Mesenchymal stem cell (in vitro differentiated cells and primary cell): ENCODE measurements around the gene MYL4. TPM values are rescaled to one million over a fixed set of nuclear protein-coding genes. Genes with fewer than 3 reads are reported as not detected.

Source experiments
- DNase-seq: peaks from one replicate; pipeline ENCODE4 v3.0.0-alpha.2; 2013
- H2AFZ ChIP-seq: one replicate; pipeline ENCODE4 v1.6.1; 2013; ENCODE audit warnings: low read depth, mild to moderate bottlenecking, control low read depth, inconsistent platforms, low read length, moderate library complexity
- H2AK5ac ChIP-seq: 2 replicates; pipeline ENCODE4 v1.6.1; 2013; ENCODE audit warnings: low read length, moderate library complexity, mild to moderate bottlenecking, inconsistent platforms; ENCODE audit not compliant: severe bottlenecking
- H2BK120ac ChIP-seq: one replicate; pipeline ENCODE4 v1.6.1; 2013; ENCODE audit warnings: low read depth, mild to moderate bottlenecking, inconsistent platforms, low read length, moderate library complexity
- H2BK12ac ChIP-seq, 2 experiments: one replicate each; pipeline ENCODE4 v1.6.1; 2013; ENCODE audit warnings: inconsistent platforms in 2 of 2, low read length in 2 of 2, mild to moderate bottlenecking in 2 of 2, moderate library complexity in 2 of 2, control low read depth in 1 of 2
- H2BK15ac ChIP-seq: one replicate; pipeline ENCODE4 v1.6.1; 2013; ENCODE audit warnings: mild to moderate bottlenecking, low read depth, inconsistent platforms; ENCODE audit not compliant: poor library complexity, severe bottlenecking
- H2BK5ac ChIP-seq: 2 replicates; pipeline ENCODE4 v1.6.1; 2013; ENCODE audit warnings: low read depth, mild to moderate bottlenecking, low read length, control low read depth, inconsistent platforms; ENCODE audit not compliant: poor library complexity, severe bottlenecking
- H3K14ac ChIP-seq, 2 experiments: one replicate each; pipeline ENCODE4 v1.6.1; 2013; ENCODE audit warnings: inconsistent platforms in 2 of 2, low read length in 2 of 2, control low read depth in 1 of 2, mild to moderate bottlenecking in 1 of 2, moderate library complexity in 1 of 2
- H3K18ac ChIP-seq, 2 experiments: one replicate each; pipeline ENCODE4 v1.6.1; 2013; ENCODE audit warnings: inconsistent platforms in 2 of 2, low read length in 2 of 2, control low read depth in 1 of 2, low read depth in 1 of 2, mild to moderate bottlenecking in 1 of 2
- H3K23ac ChIP-seq, 2 experiments: one replicate each; pipeline ENCODE4 v1.6.1; 2013; ENCODE audit warnings: inconsistent platforms in 2 of 2, low read length in 2 of 2, mild to moderate bottlenecking in 2 of 2, moderate library complexity in 2 of 2, control low read depth in 1 of 2
- H3K27ac ChIP-seq: 2 replicates; pipeline ENCODE4 v1.5.1; 2013; ENCODE audit warnings: mild to moderate bottlenecking, moderate library complexity, low read length, control low read depth, inconsistent platforms; ENCODE audit not compliant: poor library complexity, severe bottlenecking
- H3K27me3 ChIP-seq, 2 experiments: 2 replicates each; pipeline versions ENCODE4 v1.6.1 to v1.7.0; 2013; ENCODE audit warnings: low read length in 2 of 2, mild to moderate bottlenecking in 2 of 2, moderate library complexity in 2 of 2, control low read depth in 1 of 2, inconsistent platforms in 1 of 2; ENCODE audit not compliant: control insufficient read depth in 1 of 2, insufficient read depth in 1 of 2
- H3K36me3 ChIP-seq, 2 experiments: 2 replicates each; pipeline versions ENCODE4 v1.6.1 to v1.7.0; 2013; ENCODE audit warnings: low read length in 2 of 2, control low read depth in 1 of 2, inconsistent platforms in 1 of 2, low read depth in 1 of 2, mild to moderate bottlenecking in 1 of 2; ENCODE audit not compliant: insufficient read depth in 2 of 2, control insufficient read depth in 1 of 2
- H3K4ac ChIP-seq, 2 experiments: one replicate each; pipeline ENCODE4 v1.6.1; 2013; ENCODE audit warnings: inconsistent platforms in 2 of 2, low read length in 2 of 2, mild to moderate bottlenecking in 2 of 2, moderate library complexity in 2 of 2, control low read depth in 1 of 2, low read depth in 1 of 2
- H3K4me1 ChIP-seq: 2 replicates; pipeline ENCODE4 v1.6.1; 2013; ENCODE audit warnings: low read depth, low read length, control low read depth; ENCODE audit not compliant: control insufficient read depth, insufficient read depth
- H3K4me2 ChIP-seq: 2 replicates; pipeline ENCODE4 v1.6.1; 2013; ENCODE audit warnings: low read length, mild to moderate bottlenecking, inconsistent platforms; ENCODE audit not compliant: poor library complexity, severe bottlenecking
- H3K4me3 ChIP-seq, 2 experiments: 2 replicates each; pipeline versions ENCODE4 v1.5.1 to v1.7.0; 2013; ENCODE audit warnings: low read length in 2 of 2, mild to moderate bottlenecking in 2 of 2, control low read depth in 1 of 2, low read depth in 1 of 2; ENCODE audit not compliant: insufficient read depth in 1 of 2
- H3K79me1 ChIP-seq: replicated peaks from 2 replicates; pipeline ENCODE4 v1.6.1; 2013; ENCODE audit warnings: mild to moderate bottlenecking, control low read depth, low read length, inconsistent platforms; ENCODE audit not compliant: poor library complexity, severe bottlenecking
- H3K9ac ChIP-seq: 2 replicates; pipeline ENCODE4 v1.7.0; 2013; ENCODE audit warnings: mild to moderate bottlenecking, low read length, moderate library complexity
- H3K9me3 ChIP-seq: 2 replicates; pipeline ENCODE4 v1.7.0; 2013; ENCODE audit warnings: mild to moderate bottlenecking, low read length; ENCODE audit not compliant: control insufficient read depth
- H4K8ac ChIP-seq: one replicate; pipeline ENCODE4 v1.6.1; 2013; ENCODE audit warnings: inconsistent platforms, mild to moderate bottlenecking, low read length, moderate library complexity
- H4K91ac ChIP-seq: one replicate; pipeline ENCODE4 v1.6.1; 2013; ENCODE audit warnings: mild to moderate bottlenecking, low read length, inconsistent platforms
- WGBS: methylation state at CpG from one replicate; pipeline ENCODE4 v1.1.7; 2013; ENCODE audit warnings: mixed read lengths; 5-methylcytosine and 5-hydroxymethylcytosine counted together
- polyA plus RNA-seq, 2 experiments: library from polyadenylated mRNA; stranded (reverse); fragments of 200-250 nt; gene quantifications; one replicate each; pipeline ENCODE4 v1.2.3, GENCODE V29; 2013

Gene MYL4
- 0.22 TPM for polyA plus RNA-seq (2013, experiment 1 of 2)
- polyA plus RNA-seq (2013, experiment 2 of 2), result 0.14 TPM

DNA sequence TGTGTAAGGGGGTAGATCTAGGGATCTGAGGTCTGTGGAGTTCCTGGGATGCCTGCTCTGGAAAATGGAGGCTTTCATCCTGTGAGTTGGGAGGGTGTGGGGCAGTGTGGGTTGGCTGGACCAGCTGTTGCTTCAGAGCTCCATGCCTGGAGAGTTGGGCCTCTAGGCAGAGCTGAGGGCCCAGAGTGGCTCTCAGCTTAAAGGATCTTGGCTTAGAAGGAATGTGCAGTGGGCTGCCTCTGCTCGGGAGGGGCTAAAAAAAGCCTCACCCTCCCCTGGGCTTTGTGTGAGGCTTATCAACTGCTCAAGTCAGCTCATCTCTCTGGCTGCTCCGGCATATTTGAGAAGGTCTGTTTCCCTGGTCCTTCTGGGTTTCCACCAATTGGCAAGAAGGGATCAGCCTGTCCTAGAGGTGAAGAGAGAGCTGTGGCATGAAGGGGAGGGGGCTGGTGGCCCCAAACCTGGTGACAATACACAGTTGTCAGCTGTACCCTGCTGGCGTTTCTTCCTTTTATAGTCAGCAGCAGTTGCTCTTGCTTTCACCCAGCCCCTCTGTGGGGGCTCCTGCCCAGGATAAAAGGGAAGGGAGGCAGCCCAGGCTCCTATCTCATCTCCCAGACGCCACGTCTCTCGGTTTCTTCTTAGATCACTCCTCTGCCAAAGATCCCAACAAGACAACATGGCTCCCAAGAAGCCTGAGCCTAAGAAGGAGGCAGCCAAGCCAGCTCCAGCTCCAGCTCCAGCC is at the start of gene MYL4:
TSS of gene MYL4 (plus strand) at position 605 of the 745 bp plus-strand sequence. CDS start at position 680, 75 bp downstream.
- Histone ChIP-seq H3K27ac (no peak within 1 kb of the TSS), H4K8ac (peak within 1 kb of the TSS; percentile 20), H3K4ac (peak within 1 kb of the TSS in 1 of 2 experiments; percentile 24), H3K18ac (peak within 1 kb of the TSS in 1 of 2 experiments; percentile 21), H3K27me3 (no peaks in the 10 kb centered on the region), H2AK5ac (peak within 1 kb of the TSS; percentile 79), H3K9ac (no peak within 1 kb of the TSS), H2BK15ac (peak within 1 kb of the TSS; percentile 29), H3K4me2 (no peak within 1 kb of the TSS), H2AFZ (no peak within 1 kb of the TSS), H2BK5ac (peak within 1 kb of the TSS; percentile 20), H3K36me3 (no peaks in the 10 kb centered on the region), H3K14ac (peak within 1 kb of the TSS in 1 of 2 experiments; percentile 11), H3K23ac (no peak within 1 kb of the TSS), H3K4me1 (peaks cover 29% of the 10 kb centered on the region), H2BK120ac (no peak within 1 kb of the TSS), H2BK12ac (peak within 1 kb of the TSS in 1 of 2 experiments; percentile 57), H3K79me1 (no peaks in the 10 kb centered on the region), H4K91ac (no peak within 1 kb of the TSS), H3K9me3 (no peaks in the 10 kb centered on the region), H3K4me3 (no peak within 1 kb of the TSS)
- WGBS, result 70% methylated on average over 6 of the region's 6 CpGs
- DNase-seq, result peak; percentile 25

DNA sequence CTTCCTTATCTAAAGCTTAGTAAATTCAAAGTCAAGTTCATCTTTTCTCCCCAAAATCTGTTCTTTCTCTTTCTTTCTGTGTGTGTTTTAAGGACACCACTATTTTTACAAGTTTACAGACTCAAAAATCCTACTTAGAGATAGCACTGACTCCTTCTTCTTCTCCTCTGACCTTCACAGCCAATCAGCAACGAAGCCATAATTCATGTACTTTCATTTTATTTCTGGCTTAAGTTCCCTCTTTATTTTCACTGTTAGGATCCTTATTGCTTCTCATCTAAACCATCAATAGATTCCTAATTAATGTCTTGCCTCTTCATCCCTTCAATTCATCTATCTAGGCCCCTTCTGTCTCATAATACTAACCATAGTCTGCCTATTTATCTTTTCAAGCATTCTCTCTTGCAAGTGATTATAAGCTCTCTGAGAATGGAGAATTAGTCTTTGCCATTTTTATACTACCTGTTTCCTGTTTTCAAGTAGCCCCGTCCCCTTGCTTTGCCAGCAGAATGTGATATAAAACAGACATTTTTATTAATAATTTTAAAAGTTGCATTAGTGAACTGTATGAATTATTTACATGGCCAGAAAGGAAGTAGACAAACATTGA is 47.0 kb upstream of the MYL4 start:
- Histone ChIP-seq H3K4me3 (no peak overlapping the region), H2AK5ac (no peak overlapping the region), H4K91ac (no peak overlapping the region), H2BK12ac (no peak overlapping the region), H3K18ac (no peak overlapping the region), H3K4me2 (no peak overlapping the region), H3K23ac (no peak overlapping the region), H3K4me1 (no peaks in the 10 kb centered on the region), H2BK5ac (no peak overlapping the region), H2BK15ac (no peak overlapping the region), H3K79me1 (peaks cover 14% of the 10 kb centered on the region), H3K36me3 (peaks cover 22 to 95% of the 10 kb centered on the region in 2 experiments), H3K14ac (no peak overlapping the region), H2BK120ac (no peak overlapping the region), H3K4ac (no peak overlapping the region), H3K27ac (no peak overlapping the region), H3K9ac (peak overlapping the region; percentile 24), H2AFZ (no peak overlapping the region), H3K9me3 (no peaks in the 10 kb centered on the region), H3K27me3 (no peaks in the 10 kb centered on the region), H4K8ac (no peak overlapping the region)
- 98% methylated on average over 1 of the region's 2 CpGs for WGBS
- DNase-seq, result no peak

DNA sequence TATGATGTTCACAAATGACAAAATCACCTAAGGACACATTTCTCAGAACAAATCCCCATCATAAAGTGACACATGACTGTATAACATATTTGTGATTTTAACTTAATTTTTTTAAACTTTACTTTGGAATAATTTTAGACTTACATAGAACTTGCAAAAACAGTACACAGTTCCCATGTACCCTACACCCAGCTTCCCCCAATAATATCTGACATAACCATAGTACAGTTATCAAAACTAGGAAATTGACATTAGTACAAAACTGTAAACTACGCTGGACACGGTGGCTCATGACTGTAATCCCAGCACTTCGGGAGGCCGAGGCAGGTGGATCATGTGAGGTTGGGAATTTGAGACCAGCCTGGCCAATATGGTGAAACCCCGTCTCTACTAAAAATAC is 44.9 kb upstream of the MYL4 start:
- H2AK5ac ChIP-seq, result no peak overlapping the region
- no peaks in the 10 kb centered on the region for H3K4me1 ChIP-seq
- H3K4ac ChIP-seq, result no peak overlapping the region
- H3K18ac ChIP-seq, result no peak overlapping the region
- H3K14ac ChIP-seq, result no peak overlapping the region
- H3K27ac ChIP-seq, result no peak overlapping the region
- no peak overlapping the region for H2BK12ac ChIP-seq
- no peaks in the 10 kb centered on the region for H3K27me3 ChIP-seq
- H3K9me3 ChIP-seq, result no peaks in the 10 kb centered on the region
- H2AFZ ChIP-seq, result no peak overlapping the region
- 100% methylated on average over 5 of the region's 5 CpGs for WGBS
- peaks cover 23 to 96% of the 10 kb centered on the region in 2 experiments for H3K36me3 ChIP-seq
- peaks cover 14% of the 10 kb centered on the region for H3K79me1 ChIP-seq
- DNase-seq, result no peak
- no peak overlapping the region for H2BK5ac ChIP-seq
- no peak overlapping the region for H4K91ac ChIP-seq
- H2BK15ac ChIP-seq, result no peak overlapping the region
- no peak overlapping the region for H3K4me3 ChIP-seq
- no peak overlapping the region for H3K4me2 ChIP-seq
- H4K8ac ChIP-seq, result no peak overlapping the region
- no peak overlapping the region for H2BK120ac ChIP-seq
- no peak overlapping the region for H3K9ac ChIP-seq
- H3K23ac ChIP-seq, result no peak overlapping the region

DNA sequence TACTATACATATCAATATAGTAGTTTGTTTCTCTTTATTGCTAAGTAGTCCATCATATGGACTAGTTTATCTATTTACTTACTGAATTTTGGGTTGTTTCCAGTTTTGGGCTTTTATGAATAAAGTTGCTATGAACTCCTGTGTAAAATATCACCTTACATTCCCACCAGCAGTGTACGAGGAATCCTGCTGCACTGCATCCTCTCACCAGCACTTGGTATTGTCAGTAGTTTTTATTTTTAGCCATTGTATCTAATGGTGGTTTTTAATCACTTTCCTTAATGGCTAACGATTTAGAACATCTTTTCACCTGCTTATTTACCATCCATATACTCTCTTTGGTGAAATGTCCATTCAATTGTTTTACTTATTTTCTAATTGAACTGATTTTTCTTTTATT is 44.0 kb upstream of the MYL4 start:
- no peak overlapping the region for H3K23ac ChIP-seq
- WGBS, result no CpG with 5 or more reads among the region's 2 CpGs
- H3K18ac ChIP-seq, result no peak overlapping the region
- peaks cover 8% of the 10 kb centered on the region for H3K79me1 ChIP-seq
- no peak overlapping the region for H3K4me3 ChIP-seq
- H2AK5ac ChIP-seq, result no peak overlapping the region
- H2BK120ac ChIP-seq, result no peak overlapping the region
- no peak overlapping the region for H3K14ac ChIP-seq
- no peak overlapping the region for H2BK5ac ChIP-seq
- no peak overlapping the region for H4K91ac ChIP-seq
- H3K27me3 ChIP-seq, result no peaks in the 10 kb centered on the region
- H4K8ac ChIP-seq, result no peak overlapping the region
- H3K4me1 ChIP-seq, result no peaks in the 10 kb centered on the region
- no peak overlapping the region for H2AFZ ChIP-seq
- H3K4me2 ChIP-seq, result no peak overlapping the region
- no peaks in the 10 kb centered on the region for H3K9me3 ChIP-seq
- peaks cover 19 to 97% of the 10 kb centered on the region in 2 experiments for H3K36me3 ChIP-seq
- H2BK12ac ChIP-seq, result no peak overlapping the region
- no peak overlapping the region for H3K9ac ChIP-seq
- no peak overlapping the region for H3K27ac ChIP-seq
- H3K4ac ChIP-seq, result no peak overlapping the region
- no peak for DNase-seq
- no peak overlapping the region for H2BK15ac ChIP-seq
